Measurements from ENCODE around the gene KCNK5.

Gene KCNK5

GRCh38 chr6:39188571-39188970 lies 40.7 kb downstream of the KCNK5 start:
- ChIA-PET POLR2A (no interaction called here), CTCF (interaction anchor here (0.7 to 2.9 kb wide), 2 partner anchors 11 to 58 kb away, joined by 3 to 17 read pairs; no protein-coding TSS in a partner anchor)
- Histone ChIP-seq H3K36me3 (ENCODE audit: control insufficient read depth in 2 of 2, insufficient read depth in 1 of 2, low read length in 2 of 2) (peaks cover 0 to 26% of the 10 kb centered on the region in 2 experiments; a peak in 1 of 3 replicates), H3K4me3 (ENCODE audit: low read depth, low read length) (no peak overlapping the region), H3K9me3 (ENCODE audit: control insufficient read depth, insufficient read depth, low read depth, low read length) (no peaks in the 10 kb centered on the region), H3K27ac (ENCODE audit: extremely low read depth, low read depth, low read length) (no peak overlapping the region), H3K4me1 (ENCODE audit: control insufficient read depth, insufficient read depth, low read length) (no peaks in the 10 kb centered on the region)
- no peak for TF ChIP-seq MEIS1 (CRISPR knock-in tag; IDR thresholded peaks at IDR 0.05; ENCODE audit: borderline replicate concordance)
- TF ChIP-seq ZBTB11 (tag by site-specific recombination; conservative IDR thresholded peaks at IDR 0.05; ENCODE audit: low read depth), result no peak
- TF ChIP-seq HOXC10 (CRISPR knock-in tag; IDR thresholded peaks at IDR 0.05), result no peak
- no peak for TF ChIP-seq ZNF664 (tag by site-specific recombination; IDR thresholded peaks at IDR 0.05)
- no peak for TF ChIP-seq OSR2 (tag by site-specific recombination; IDR thresholded peaks at IDR 0.05)
- TF ChIP-seq ZBTB17 (tag by site-specific recombination; IDR thresholded peaks at IDR 0.05), result no peak
- TF ChIP-seq EGR2 (tag by site-specific recombination; IDR thresholded peaks at IDR 0.05; ENCODE audit: low read depth), result peak; percentile 69
- TF ChIP-seq ZNF449 (tag by site-specific recombination; IDR thresholded peaks at IDR 0.05), result no peak
- TF ChIP-seq ZSCAN23 (tag by site-specific recombination; IDR thresholded peaks at IDR 0.05), result no peak
- TF ChIP-seq ZNF639 (tag by site-specific recombination; IDR thresholded peaks at IDR 0.05), result no peak
- 0 out of 2 replicates have a peak, but pooled peaks have one; percentile 41 for TF ChIP-seq ZFHX2 (tag by site-specific recombination; conservative IDR thresholded peaks at IDR 0.05)
- TF ChIP-seq ZNF37A (tag by site-specific recombination; IDR thresholded peaks at IDR 0.05), result no peak
- no peak for TF ChIP-seq AEBP2 (tag by site-specific recombination; IDR thresholded peaks at IDR 0.05; ENCODE audit: borderline replicate concordance)
- no peak for TF ChIP-seq ZNF561 (tag by site-specific recombination; IDR thresholded peaks at IDR 0.05; ENCODE audit: borderline replicate concordance)

- no peaks in the 10 kb centered on the region for H3K9me3 ChIP-seq (ENCODE audit: control insufficient read depth, insufficient read depth, low read depth, low read length)
- ChIA-PET POLR2A (no interaction called here), CTCF (interaction anchor here (0.8 to 1.7 kb wide), 3 partner anchors 19 to 316 kb away, joined by 4 to 8 read pairs (median 5); no protein-coding TSS in a partner anchor)
- H3K4me1 ChIP-seq (ENCODE audit: control insufficient read depth, insufficient read depth, low read length), result no peaks in the 10 kb centered on the region
- H3K4me3 ChIP-seq (ENCODE audit: low read depth, low read length), result no peak overlapping the region
- TF ChIP-seq ZNF423 (tag by site-specific recombination; IDR thresholded peaks at IDR 0.05) (no peak), ZNF138 (tag by site-specific recombination; IDR thresholded peaks at IDR 0.05; ENCODE audit: borderline replicate concordance) (no peak), HIC1 (tag by site-specific recombination; IDR thresholded peaks at IDR 0.05) (no peak), HOXD13 (CRISPR knock-in tag; IDR thresholded peaks at IDR 0.05; ENCODE audit: borderline replicate concordance) (no peak), ZNF121 (tag by site-specific recombination; IDR thresholded peaks at IDR 0.05) (no peak), KLF9 (tag by site-specific recombination; IDR thresholded peaks at IDR 0.05; ENCODE audit: low read depth) (no peak), ZNF704 (tag by site-specific recombination; IDR thresholded peaks at IDR 0.05) (no peak), ZBTB21 (tag by site-specific recombination; IDR thresholded peaks at IDR 0.05) (no peak), RBAK (tag by site-specific recombination; IDR thresholded peaks at IDR 0.05) (no peak), ZNF610 (tag by site-specific recombination; IDR thresholded peaks at IDR 0.05; ENCODE audit: borderline replicate concordance) (no peak)
- no peak overlapping the region for H3K27ac ChIP-seq (ENCODE audit: extremely low read depth, low read depth, low read length)
- peaks cover 0 to 21% of the 10 kb centered on the region in 2 experiments; a peak in 1 of 3 replicates for H3K36me3 ChIP-seq (ENCODE audit: control insufficient read depth in 2 of 2, insufficient read depth in 1 of 2, low read length in 2 of 2)
These were observed 41.2 kb downstream of the KCNK5 start for GRCh38 chr6:39188098-39188450.

Measured in HEK293 (cell line).